Pancreas (tissue), 10 donors: Measurements from ENCODE around the gene HELQ. TPM values are rescaled to one million over a fixed set of nuclear protein-coding genes. Genes with fewer than 3 reads are reported as not detected.

ENCODE experiments used
- ATAC-seq, 4 donors: fragments of 200-7000 bp; cut with Tn5 transposase; one replicate each; pipeline versions ENCODE4 v1.8.0 to v1.9.1; 2020; ENCODE audit warnings: mild to moderate bottlenecking in 4 of 4, moderate library complexity in 4 of 4
- DNase-seq, 6 donors: peaks; one replicate each; pipeline ENCODE4 v3.0.0-alpha.2; 2020
- FAIRE-seq: peaks from 2 replicates; lab custom pipeline; 2012; peaks lifted over from hg19 to GRCh38; lab: Jason Lieb, UNC
- H3K27ac ChIP-seq, 4 donors: fragments of 200-600 bp; sonication (generic); 1 replicate in 3 of 4; 2 replicates in 1 of 4; pipeline versions ENCODE4 v1.5.0 to v1.8.0; 2020
- H3K27me3 ChIP-seq, 4 donors: fragments of 200-600 bp; one replicate each; pipeline ENCODE4 v1.8.0; 2021
- H3K36me3 ChIP-seq, 3 donors: fragments of 200-600 bp; sonication (generic) in 1 of 3; one replicate each; pipeline versions ENCODE4 v1.5.0 to v1.8.0; 2020 to 2021
- H3K4me1 ChIP-seq, 3 donors: fragments of 200-600 bp; one replicate each; pipeline ENCODE4 v1.8.0; 2021
- H3K4me3 ChIP-seq, 4 donors: fragments of 200-600 bp; sonication (generic) in 2 of 4; one replicate each; pipeline versions ENCODE4 v1.5.0 to v1.8.0; 2020 to 2021
- H3K9me3 ChIP-seq, 4 donors: fragments of 200-600 bp; one replicate each; pipeline ENCODE4 v1.8.0; 2021
- CTCF ChIP-seq, 4 donors: fragments of 200-600 bp; sonication (generic) in 3 of 4; IDR thresholded peaks; one replicate each; pipeline versions ENCODE4 v1.5.0 to v1.8.0; 2021; ENCODE audit warnings: antibody characterized with exemption in 4 of 4
- WGBS, 2 donors: extraction: QIAGEN DNeasy Blood & Tissue Kit; methylation state at CpG; one replicate each; pipeline ENCODE4 v1.1.7; 2013; 5-methylcytosine and 5-hydroxymethylcytosine counted together
- intact Hi-C, 3 donors: fragments of 100-400 bp; cut with DNase I; formaldehyde crosslinking; loops; one replicate each; pipeline versions ENCODE4 v1.11.1 to v1.14.2; 2022
- polyA plus RNA-seq, 2 donors: library from polyadenylated mRNA; stranded (reverse); fragments of 200-250 nt; gene quantifications; one replicate each; pipeline ENCODE4 v1.2.3, GENCODE V29; 2013
- total RNA-seq, 6 donors: library from RNA; stranded (reverse); fragmentation: NEBNext Ultra II Directional in 4 of 6; extraction: Animal tissue kit (Norgen Biotek cat#: 25700) in 4 of 6; gene quantifications; one replicate each; pipeline versions ENCODE4 v1.2.1 to v1.2.4, GENCODE V29; 2021 to 2023
- donor health status: healthy with polysubstance abuse.
- donor health status: DM: no; HTN: no; CAD: no; lungs with moderate emphysema.
- donor health status: DM: no; HTN: no; CAD: no.
- donor health status: control.
- donor health status: control.
- donor health status: Bipolar disorder and iron deficiency.
- donor health status: DM: yes; HTN: yes; CAD: no.
- donor health status: DM: no; HTN: no; CAD: no.
- donor health status: DM: no; HTN: no; CAD: no.
- donor health status: DM: yes; HTN: yes; CAD: no.

Gene HELQ
- total and polyA plus RNA-seq, 8 donors: 4.3 to 9.9 (median 6.4) TPM

GRCh38 chr4:83372931-83373330 is 82.7 kb downstream of the HELQ start:
- Histone ChIP-seq H3K36me3 (no peaks in the 10 kb centered on the region), H3K9me3 (no peaks in the 10 kb centered on the region), H3K4me1 (no peaks in the 10 kb centered on the region), H3K4me3 (no peak overlapping the region), H3K27me3 (no peaks in the 10 kb centered on the region), H3K27ac (no peak overlapping the region)
- no peak for DNase-seq
- no peak for FAIRE-seq
- TF ChIP-seq CTCF (IDR thresholded peaks at IDR 0.05): no peak
- 65 to 76% methylated on average over 1 of the region's 1 CpG for WGBS, 2 donors
- no peak for ATAC-seq
- intact Hi-C loops: no loop called here

GRCh38 chr4:83371936-83372335 is 83.7 kb downstream of the HELQ start:
- no peak overlapping the region for H3K27ac ChIP-seq
- TF ChIP-seq CTCF (IDR thresholded peaks at IDR 0.05): no peak
- no peaks in the 10 kb centered on the region for H3K36me3 ChIP-seq
- no peaks in the 10 kb centered on the region for H3K9me3 ChIP-seq
- ATAC-seq: peak in 2 of 4 donors; percentile 40 to 53
- H3K4me1 ChIP-seq: no peaks in the 10 kb centered on the region
- intact Hi-C loops: no loop called here
- DNase-seq: no peak
- no peak overlapping the region for H3K4me3 ChIP-seq
- 39 to 44% methylated on average over 1 of the region's 1 CpG for WGBS, 2 donors
- H3K27me3 ChIP-seq: no peaks in the 10 kb centered on the region
- no peak for FAIRE-seq

GRCh38 chr4:83371235-83371634 is 84.4 kb downstream of the HELQ start:
- intact Hi-C loops: no loop called here

GRCh38 chr4:83370640-83370906 is 85.0 kb downstream of the HELQ start:
- Histone ChIP-seq H3K4me1 (no peaks in the 10 kb centered on the region), H3K27me3 (no peaks in the 10 kb centered on the region), H3K36me3 (no peaks in the 10 kb centered on the region), H3K4me3 (no peak overlapping the region), H3K27ac (no peak overlapping the region), H3K9me3 (no peaks in the 10 kb centered on the region)
- 95 to 100% methylated on average over 1 of the region's 1 CpG for WGBS, 2 donors
- intact Hi-C loops: no loop called here
- no peak for FAIRE-seq
- no peak for TF ChIP-seq CTCF (IDR thresholded peaks at IDR 0.05)
- peak in 1 of 4 donors; percentile 34 for ATAC-seq
- DNase-seq: no peak

More at GRCh38 chr4:83371235-83371634, 84.4 kb downstream of the HELQ start:
- WGBS, 2 donors: 90 to 93% methylated on average over 5 of the region's 5 CpGs
- no peak for ATAC-seq
- H3K4me3 ChIP-seq: no peak overlapping the region
- no peak overlapping the region for H3K27ac ChIP-seq
- FAIRE-seq: no peak
- H3K27me3 ChIP-seq: no peaks in the 10 kb centered on the region
- no peaks in the 10 kb centered on the region for H3K36me3 ChIP-seq
- H3K4me1 ChIP-seq: no peaks in the 10 kb centered on the region
- TF ChIP-seq CTCF (IDR thresholded peaks at IDR 0.05): no peak
- no peak for DNase-seq
- H3K9me3 ChIP-seq: no peaks in the 10 kb centered on the region

- no peaks in the 10 kb centered on the region for H3K4me1 ChIP-seq
- no peak for TF ChIP-seq CTCF (IDR thresholded peaks at IDR 0.05)
- DNase-seq: no peak
- H3K4me3 ChIP-seq: no peak overlapping the region
- peak in 2 of 4 donors; percentile 60 to 74 for ATAC-seq
- intact Hi-C loops: no loop called here
- no peaks in the 10 kb centered on the region for H3K9me3 ChIP-seq
- FAIRE-seq: no peak
- no peaks in the 10 kb centered on the region for H3K36me3 ChIP-seq
- H3K27ac ChIP-seq: no peak overlapping the region
- WGBS, 2 donors: 53 to 61% methylated on average over 4 of the region's 4 CpGs
- no peaks in the 10 kb centered on the region for H3K27me3 ChIP-seq
These were observed 85.6 kb downstream of the HELQ start for GRCh38 chr4:83369831-83370639.
